Testis (tissue), 2 donors: ENCODE measurements around the gene POLR3F.

Experiments used
- CTCF ChIP-seq, 3 experiments: fragments of 450-650 bp in 2 of 3; fragments of 200-600 bp in 1 of 3; sonication (generic) in 1 of 3; IDR thresholded peaks; one replicate each; pipeline ENCODE4 v1.5.1; 2016 to 2019; ENCODE audit warnings: antibody characterized with exemption in 3 of 3, mild to moderate bottlenecking in 2 of 3, moderate library complexity in 1 of 3
- POLR2A ChIP-seq: fragments of 450-650 bp; IDR thresholded peaks from one replicate; pipeline ENCODE4 v1.6.1; 2017; ENCODE audit warnings: antibody characterized with exemption, mild to moderate bottlenecking, moderate library complexity

DNA sequence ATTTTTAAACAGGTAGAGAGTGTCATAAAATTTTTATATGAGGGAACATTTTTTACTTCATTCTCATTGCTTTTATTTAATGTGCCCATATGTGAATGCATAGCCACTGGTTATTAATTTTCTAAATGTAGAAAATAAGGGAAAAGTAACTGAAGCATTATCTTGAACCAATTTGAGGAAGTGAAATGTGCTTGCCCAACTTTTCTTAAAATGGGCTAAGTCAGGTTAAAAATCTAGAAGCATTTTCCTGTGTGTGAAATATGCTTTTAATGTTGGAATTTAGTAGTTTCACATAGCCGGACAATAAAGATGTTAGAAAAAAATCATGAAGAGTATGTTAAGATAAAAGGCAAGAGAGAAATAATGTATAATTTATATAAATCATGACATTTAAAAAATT lies 44.4 kb downstream of the POLR3F start:
- no peak for TF ChIP-seq CTCF (IDR thresholded peaks at IDR 0.05)
- no peak for TF ChIP-seq POLR2A
